NCI-H1436 treated with DMSO at 0.1 percent for 48 hours (cell line): ENCODE results near the gene PKHD1.

ENCODE experiments used
- DNase-seq: peaks from one replicate; lab custom pipeline; 2025; lab: John Stamatoyannopoulos, UW

PKHD1 gene

DNA sequence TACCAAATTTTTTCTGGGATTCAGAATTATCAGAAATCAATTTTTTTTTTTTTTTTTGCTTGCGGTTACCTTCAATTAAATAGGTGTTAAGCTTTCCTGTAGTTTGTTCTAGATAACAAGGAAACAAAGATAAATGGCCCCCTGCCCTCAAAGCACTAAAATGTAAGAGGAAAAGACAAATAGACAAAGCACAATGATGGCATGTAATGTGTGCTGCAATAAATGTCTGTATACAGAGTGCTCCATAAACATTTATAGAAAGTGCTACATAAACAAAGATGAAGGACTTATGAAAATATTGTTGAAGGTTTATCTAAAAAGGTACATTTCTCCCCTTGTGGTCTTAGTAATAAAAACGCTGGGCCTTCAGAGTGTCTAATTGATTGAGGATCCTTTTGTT, 384.6 kb downstream of the PKHD1 start:
- no peak for DNase-seq

DNA sequence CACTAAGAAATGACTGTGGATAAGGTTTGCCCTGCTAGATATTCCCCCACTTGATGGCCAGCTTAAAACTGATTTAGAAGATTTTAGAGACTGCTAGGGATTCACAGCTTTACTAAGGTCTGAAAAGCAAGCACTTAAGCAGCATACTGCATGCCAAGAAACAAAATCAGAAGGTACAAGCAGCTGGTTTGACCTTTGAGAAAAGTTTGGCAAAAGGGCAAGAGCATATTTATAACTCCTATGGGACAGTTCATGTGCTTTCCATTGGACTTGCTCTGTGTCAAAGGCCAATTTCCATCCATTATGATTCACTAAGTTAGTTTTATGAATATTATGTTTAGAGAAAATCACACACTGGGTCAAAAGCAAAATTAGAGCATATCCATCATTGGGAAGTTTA, 402.8 kb downstream of the PKHD1 start:
- DNase-seq: no peak

DNA sequence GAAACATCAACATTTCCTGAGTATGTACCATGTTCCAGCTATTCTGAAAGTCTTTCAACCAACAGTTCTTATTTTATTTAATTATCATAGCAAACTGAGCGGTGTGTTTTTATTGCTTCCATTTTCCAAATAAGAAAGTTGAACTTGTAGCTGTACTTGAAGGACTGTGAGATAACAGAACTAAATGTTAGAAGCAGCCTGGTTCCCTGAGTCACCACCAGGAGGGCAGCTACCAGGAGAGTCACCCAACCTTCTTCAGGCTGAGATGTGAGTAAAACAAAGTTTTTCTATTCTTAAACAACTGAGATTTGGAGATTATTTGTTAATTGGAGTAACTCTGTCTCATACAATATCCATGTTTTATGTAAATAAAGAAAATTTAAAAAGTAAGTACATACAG, 403.4 kb downstream of the PKHD1 start:
- DNase-seq: no peak

DNA sequence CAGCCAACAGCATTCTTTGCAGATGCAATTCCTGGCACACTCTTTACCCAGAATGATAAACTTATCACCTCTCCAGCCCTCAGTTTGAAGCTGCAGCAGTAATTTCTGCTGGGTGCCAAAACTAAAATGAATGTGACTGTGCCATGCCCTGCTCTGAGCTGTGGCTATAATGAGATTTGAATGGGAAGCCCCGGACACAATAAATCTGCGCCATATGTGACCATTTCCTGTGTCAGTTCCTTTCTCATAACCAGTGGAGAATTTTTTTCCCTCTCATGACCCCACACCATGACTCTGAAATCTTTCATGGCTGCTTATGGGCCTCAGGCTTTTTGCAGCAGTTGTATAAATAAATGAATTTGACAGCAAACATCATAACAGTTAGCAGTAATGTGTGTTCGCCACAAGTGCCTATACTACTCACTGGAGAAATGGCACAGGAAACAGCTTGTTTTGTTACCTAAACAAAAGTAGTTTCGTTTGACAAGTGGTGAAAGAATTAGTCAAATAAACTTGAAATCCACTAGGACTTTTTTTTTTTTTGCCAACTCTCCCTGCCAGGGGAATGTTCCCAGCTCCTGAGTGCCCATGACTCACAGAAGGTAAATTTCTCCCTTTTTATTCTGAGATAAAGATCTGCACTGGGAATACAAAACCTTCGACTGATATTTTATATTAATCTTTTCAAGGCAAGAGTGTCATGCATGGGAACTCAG, 408.4 kb downstream of the PKHD1 start:
- no peak for DNase-seq

- no peak for DNase-seq
These were observed 409.1 kb downstream of the PKHD1 start for GRCh38 chr6:51678274-51678673.

- no peak for DNase-seq
These were observed 411.5 kb downstream of the PKHD1 start for GRCh38 chr6:51675922-51676275.

DNA sequence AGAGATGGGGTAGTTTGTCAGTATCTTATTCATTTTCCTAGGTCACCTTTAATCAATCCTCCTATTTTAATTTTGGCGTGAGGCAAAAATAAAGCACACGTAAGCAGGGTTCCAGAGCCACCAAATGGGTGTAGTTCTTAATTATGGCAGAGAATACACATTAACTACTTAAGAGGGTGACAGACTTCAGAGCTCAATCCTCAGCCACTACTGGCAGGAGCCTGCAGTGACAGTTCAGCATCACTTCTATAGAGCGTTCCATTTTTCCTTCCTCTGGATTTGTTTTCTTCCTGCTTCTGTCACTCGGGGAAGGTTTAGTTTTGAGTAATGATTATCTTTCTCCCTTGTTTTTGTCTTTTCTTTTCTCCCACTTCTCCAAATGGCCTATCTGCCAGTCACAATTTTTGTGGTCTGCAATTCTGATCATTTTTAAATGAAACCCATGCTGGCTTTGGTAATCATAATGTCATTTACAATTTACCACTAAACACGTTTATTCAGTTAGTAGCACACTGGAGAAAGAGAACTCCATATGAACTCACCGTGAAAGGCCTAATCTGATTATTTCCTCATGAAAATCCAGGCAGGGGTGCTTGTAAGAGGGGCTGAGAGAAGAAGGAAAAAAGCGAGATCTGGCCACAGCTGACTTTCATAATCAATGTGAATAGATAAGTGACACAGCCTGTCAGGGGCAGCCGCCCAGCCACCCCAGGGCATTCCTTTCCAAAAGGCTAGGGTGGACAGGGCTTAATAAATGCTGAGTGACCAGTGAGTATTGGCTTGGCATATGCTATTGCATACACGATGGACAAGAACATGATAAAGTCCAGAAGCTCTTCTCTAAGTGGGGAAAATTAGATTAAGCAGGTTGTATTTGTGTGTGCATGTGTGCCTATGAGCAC, 412.1 kb downstream of the PKHD1 start:
- no peak for DNase-seq

DNA sequence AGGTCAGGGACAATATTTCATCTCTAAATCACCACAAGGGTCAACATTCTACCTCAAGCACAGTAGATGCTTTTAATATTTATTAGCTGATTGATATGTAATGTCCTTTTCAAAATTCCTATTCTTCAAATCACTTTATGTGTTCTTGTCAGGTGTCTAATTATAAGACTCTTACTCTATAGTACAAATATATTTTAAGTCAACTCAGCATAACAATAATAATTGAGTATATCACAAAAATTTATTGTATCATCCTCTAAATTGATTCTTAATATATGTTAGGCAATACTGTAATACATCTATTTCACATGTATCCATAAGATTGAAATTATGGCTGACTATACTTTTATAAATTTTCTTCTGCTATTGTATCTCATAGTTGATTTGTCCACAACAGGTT, 423.9 kb downstream of the PKHD1 start:
- DNase-seq: no peak

DNA sequence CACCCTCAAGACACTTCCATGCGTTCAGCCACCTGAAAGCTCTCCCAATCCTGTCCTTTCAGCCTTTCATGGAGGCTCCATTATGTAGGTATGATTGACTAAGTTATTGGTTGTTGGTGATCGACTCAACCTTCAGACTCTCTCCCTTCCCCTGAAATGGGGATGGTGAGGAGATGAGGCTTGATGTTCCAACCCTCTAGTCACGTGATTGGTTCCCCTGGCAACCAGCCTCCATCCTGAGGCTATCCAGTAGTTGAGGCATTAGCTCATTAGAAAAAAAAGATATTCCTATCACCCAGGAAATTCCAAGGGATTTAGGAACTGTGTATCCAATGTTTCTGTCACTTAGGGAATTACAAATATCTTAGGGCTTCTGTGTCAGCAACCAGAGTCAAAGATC, 426.6 kb downstream of the PKHD1 start:
- no peak for DNase-seq

DNA sequence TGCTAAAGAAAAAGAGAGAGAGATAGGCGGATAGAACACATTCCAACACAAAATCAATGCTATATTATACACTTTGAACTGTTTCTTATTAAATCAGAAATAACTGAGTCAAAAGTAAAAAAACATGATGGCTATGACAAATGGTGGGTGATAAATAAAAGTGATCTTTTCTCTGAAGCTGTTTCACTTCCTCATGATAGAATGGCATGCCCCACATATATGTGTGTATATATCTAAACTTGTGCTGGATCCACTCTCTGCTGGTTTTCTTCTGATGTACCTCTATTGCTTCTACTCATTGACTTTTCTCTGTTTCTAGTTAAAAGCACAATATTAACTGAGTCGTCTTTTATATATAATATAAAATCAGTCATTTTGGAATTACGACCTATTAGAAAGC, 429.9 kb downstream of the PKHD1 start:
- DNase-seq: no peak

DNA sequence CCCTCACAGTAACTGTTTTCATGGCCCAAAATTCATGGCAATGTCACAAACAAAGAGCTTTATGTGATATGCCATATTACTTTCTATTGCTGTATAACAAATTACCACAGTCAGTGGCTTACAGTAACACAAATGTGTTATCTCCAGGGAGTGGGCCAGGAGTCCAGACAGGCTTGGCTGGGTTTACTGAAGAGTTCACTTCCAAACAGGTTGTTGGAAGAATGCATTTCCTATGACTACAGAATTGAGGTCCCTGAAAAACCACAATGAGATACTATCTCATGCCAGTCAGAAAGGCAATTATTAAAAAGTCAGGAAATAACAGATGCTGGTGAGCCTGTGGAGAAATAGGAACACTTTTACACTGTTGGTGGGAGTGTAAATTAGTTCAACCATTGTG, 431.9 kb downstream of the PKHD1 start:
- no peak for DNase-seq

- no peak for DNase-seq
These were observed 432.8 kb downstream of the PKHD1 start for GRCh38 chr6:51654647-51655046.

DNA sequence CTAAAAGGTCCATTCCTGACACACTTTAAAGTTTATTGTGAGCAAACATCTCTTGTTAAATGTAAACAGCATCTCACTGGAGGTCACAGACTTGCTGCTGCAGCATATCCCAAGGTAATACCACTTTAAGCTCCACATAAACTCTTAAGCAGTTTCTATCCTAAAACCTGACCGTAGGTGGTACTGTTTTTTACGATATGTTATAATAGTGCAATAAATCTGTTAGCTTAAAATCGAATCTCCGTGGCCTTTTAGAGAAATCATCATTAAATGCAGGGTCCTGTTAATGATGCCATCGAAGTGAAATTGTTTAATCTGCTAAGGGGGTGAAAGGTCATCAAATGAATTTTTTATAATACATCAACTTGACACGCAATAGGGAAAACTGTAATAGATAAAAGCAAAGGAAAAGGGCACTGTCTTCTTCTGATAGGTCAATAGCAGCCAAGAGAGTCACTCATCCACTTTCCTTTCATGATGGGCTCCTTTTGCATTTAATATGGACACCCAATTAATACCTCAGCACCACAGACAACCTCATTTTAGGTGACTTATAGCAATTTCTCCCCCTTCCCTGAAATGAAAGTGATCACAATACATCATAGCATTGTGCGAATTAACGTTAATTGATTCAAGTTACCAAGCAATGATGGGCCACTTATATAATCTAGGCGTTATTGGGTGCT, 436.1 kb downstream of the PKHD1 start:
- DNase-seq: no peak

DNA sequence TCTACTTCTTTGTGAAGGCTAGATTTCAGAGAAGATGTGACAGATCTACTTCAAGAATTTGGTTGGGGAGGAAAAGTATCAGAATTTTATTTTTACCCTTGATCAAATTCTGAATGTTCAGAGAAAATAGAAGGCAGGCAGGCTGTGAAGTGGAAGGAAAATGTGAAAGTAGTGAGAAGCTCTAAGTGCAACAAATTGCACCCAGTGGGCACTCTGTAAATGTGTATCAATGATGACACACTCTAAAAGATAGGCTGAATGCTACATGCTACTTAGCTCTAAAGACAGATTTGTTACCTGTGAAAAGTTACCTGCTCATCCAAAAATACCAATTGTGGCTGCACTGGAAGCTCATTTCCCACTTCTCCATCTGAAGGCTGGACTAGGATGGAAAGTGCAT, 438.6 kb downstream of the PKHD1 start:
- DNase-seq: no peak

GRCh38 chr6:51648236-51648635, 439.2 kb downstream of the PKHD1 start:
- DNase-seq: no peak

DNA sequence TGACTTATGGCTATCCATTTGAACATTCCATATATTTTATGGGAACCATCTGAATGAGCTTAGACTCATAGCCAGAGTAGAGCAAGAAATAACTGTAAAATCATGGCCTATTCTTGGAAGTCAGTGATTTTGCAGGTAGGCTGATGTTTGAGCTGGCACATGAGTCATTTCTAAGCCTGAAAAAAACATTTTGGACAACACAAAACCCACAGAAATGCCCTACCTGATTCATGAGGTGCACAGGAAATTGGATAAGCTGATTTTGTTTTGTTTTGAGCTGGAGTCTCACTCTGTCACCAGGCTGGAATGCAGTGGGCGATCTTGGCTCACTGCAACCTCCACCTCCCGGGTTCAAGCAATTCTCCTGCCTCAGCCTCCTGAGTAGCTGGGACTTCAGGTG, 443.0 kb downstream of the PKHD1 start:
- no peak for DNase-seq

GRCh38 chr6:51640021-51640420, 447.4 kb downstream of the PKHD1 start:
- no peak for DNase-seq

- DNase-seq: no peak
These were observed 454.0 kb downstream of the PKHD1 start for GRCh38 chr6:51633424-51633823.

GRCh38 chr6:51630011-51630410, 457.4 kb downstream of the PKHD1 start:
- DNase-seq: no peak

DNA sequence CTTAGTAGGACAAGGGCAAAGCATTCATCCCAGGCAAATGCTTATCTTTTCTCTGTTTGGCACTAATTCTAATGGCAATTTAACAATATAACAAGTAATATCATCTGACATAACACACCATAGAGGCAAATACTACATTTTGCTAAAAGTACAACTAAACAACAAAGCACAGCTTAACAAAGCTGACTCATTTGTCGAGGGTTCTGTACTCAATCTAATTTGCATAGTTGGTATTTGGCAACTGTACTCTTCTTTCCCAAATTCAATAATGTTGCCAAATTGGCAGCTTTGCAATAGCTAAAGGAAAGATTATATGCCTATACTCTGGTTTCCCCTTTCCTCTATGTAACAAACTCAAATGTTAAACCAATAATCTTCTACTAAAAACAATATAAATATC, 461.0 kb downstream of the PKHD1 start:
- no peak for DNase-seq

DNA sequence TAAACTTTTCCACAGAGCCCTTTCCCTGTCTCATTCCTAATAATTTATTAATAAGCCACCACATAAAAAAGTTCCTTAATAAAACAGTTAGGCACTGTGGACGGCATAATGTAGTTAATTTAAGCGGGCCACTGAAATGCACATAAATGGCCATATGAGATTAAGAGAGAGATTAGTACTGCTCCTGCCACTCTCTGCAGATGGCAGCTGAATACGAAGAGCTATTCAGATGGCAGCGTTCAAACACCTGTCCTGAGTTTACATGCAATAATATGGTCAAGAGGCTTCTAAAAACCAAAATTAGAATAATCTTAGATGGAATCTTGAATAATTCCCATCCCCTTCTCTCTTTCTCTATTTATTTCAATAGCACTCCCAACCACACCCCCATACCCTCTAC, 461.8 kb downstream of the PKHD1 start:
- no peak for DNase-seq

- no peak for DNase-seq
These were observed 466.4 kb downstream of the PKHD1 start for GRCh38 chr6:51620971-51621370.
